Measurements from ENCODE around the gene NELFA. TPM values are rescaled to one million over a fixed set of nuclear protein-coding genes. Genes with fewer than 3 reads are reported as not detected.

Gene NELFA
- total and polyA plus RNA-seq, 4 donors: 17.8 to 33.6 (median 24.7) TPM

DNA sequence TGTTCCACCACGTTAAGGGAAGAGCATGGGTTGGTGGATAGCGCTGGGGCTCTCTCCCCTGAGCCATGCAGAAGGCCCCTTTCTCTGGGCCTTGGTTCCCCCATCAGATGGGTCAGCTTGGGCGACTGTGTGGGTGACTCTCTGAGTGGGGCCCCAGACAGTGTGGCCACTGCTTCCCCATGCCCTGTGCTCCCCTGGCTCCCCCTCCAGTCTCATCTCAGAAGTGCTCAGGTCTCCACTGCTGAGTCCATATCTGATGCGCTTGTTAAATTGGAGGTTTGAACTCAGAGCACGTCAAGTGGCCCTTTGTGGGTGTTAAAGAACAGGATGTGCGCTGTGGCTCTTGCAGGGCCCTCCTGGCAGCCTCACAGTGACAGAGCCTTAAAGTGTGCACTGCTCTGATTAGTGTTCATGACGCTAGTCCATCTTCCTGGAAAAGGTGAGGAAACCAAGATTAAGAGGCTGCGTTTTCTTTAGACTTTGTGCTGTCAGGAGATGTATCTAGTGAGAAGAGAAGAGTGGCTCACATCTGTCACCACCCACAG lies 59.8 kb downstream of the NELFA start:
- H3K36me3 ChIP-seq (ENCODE audit: control insufficient read depth in 4 of 4, insufficient read depth in 4 of 4, low read length in 4 of 4): peaks cover 5 to 28% (median 9%) of the 10 kb centered on the region in 4 donors
- peaks cover 0 to 7% (median 0%) of the 10 kb centered on the region in 5 donors for H3K4me1 ChIP-seq (ENCODE audit: control insufficient read depth in 5 of 5, insufficient read depth in 5 of 5, low read length in 5 of 5)
- no peak for DNase-seq
- no peak overlapping the region for H3K27ac ChIP-seq (ENCODE audit: low read depth in 1 of 2, low read length in 1 of 2)
- WGBS, 2 donors: 84 to 89% methylated on average over 8 of the region's 8 CpGs
- no peak for ATAC-seq (ENCODE audit: insufficient read depth, low FRiP score)
- H3K27me3 ChIP-seq (ENCODE audit: control insufficient read depth in 3 of 3, insufficient read depth in 3 of 3, low read length in 2 of 3): no peaks in the 10 kb centered on the region
- H3K4me3 ChIP-seq: no peak overlapping the region
- no peak for TF ChIP-seq CTCF (IDR thresholded peaks at IDR 0.05; ENCODE audit: control extremely low read depth, extremely low read depth)
- H3K9me3 ChIP-seq (ENCODE audit: control insufficient read depth in 4 of 4, insufficient read depth in 3 of 4, low read length in 3 of 4): no peaks in the 10 kb centered on the region
- no peak overlapping the region for H3K9ac ChIP-seq (ENCODE audit: insufficient read depth in 1 of 2, low read length in 2 of 2)

GRCh38 chr4:1948232-1948631 lies 60.5 kb downstream of the NELFA start:
- no peak for DNase-seq
- peaks cover 0 to 7% (median 0%) of the 10 kb centered on the region in 5 donors for H3K4me1 ChIP-seq (ENCODE audit: control insufficient read depth in 5 of 5, insufficient read depth in 5 of 5, low read length in 5 of 5)
- H3K4me3 ChIP-seq: no peak overlapping the region
- TF ChIP-seq CTCF (IDR thresholded peaks at IDR 0.05; ENCODE audit: control extremely low read depth, extremely low read depth): no peak
- no peak overlapping the region for H3K9ac ChIP-seq (ENCODE audit: insufficient read depth in 1 of 2, low read length in 2 of 2)
- no peaks in the 10 kb centered on the region for H3K9me3 ChIP-seq (ENCODE audit: control insufficient read depth in 4 of 4, insufficient read depth in 3 of 4, low read length in 3 of 4)
- no peak for ATAC-seq (ENCODE audit: insufficient read depth, low FRiP score)
- no peaks in the 10 kb centered on the region for H3K27me3 ChIP-seq (ENCODE audit: control insufficient read depth in 3 of 3, insufficient read depth in 3 of 3, low read length in 2 of 3)
- H3K36me3 ChIP-seq (ENCODE audit: control insufficient read depth in 4 of 4, insufficient read depth in 4 of 4, low read length in 4 of 4): peaks cover 5 to 24% (median 9%) of the 10 kb centered on the region in 4 donors
- 95 to 98% methylated on average over 16 of the region's 16 CpGs for WGBS, 2 donors
- no peak overlapping the region for H3K27ac ChIP-seq (ENCODE audit: low read depth in 1 of 2, low read length in 1 of 2)

DNA sequence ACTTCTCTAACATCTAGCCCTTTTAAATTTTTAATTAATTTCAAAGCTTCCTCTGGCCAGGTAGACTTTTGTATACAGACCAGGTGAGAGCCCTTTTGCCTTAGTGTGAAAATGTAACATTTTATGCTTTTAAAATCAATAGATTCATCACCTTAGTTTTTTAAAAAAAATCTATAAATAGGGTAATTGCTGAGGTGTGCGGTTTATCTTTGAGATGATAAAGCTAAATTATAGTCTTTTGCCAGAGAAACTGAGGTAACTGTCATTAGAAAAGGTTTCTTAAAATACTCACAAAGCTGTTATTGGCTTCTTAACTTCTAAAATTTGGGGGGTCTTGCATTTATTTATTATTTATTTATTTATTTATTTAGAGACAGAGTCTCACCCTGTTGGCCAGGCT lies 62.9 kb downstream of the NELFA start:
- Histone ChIP-seq H3K9me3 (ENCODE audit: control insufficient read depth in 4 of 4, insufficient read depth in 3 of 4, low read length in 3 of 4) (no peaks in the 10 kb centered on the region), H3K36me3 (ENCODE audit: control insufficient read depth in 4 of 4, insufficient read depth in 4 of 4, low read length in 4 of 4) (peaks cover 0 to 14% (median 8%) of the 10 kb centered on the region in 4 donors), H3K27ac (ENCODE audit: low read depth in 1 of 2, low read length in 1 of 2) (no peak overlapping the region), H3K27me3 (ENCODE audit: control insufficient read depth in 3 of 3, insufficient read depth in 3 of 3, low read length in 2 of 3) (no peaks in the 10 kb centered on the region), H3K4me3 (no peak overlapping the region), H3K4me1 (ENCODE audit: control insufficient read depth in 5 of 5, insufficient read depth in 5 of 5, low read length in 5 of 5) (peaks cover 0 to 7% (median 0%) of the 10 kb centered on the region in 5 donors), H3K9ac (ENCODE audit: insufficient read depth in 1 of 2, low read length in 2 of 2) (no peak overlapping the region)
- 99 to 100% methylated on average over 1 of the region's 1 CpG for WGBS, 2 donors
- ATAC-seq (ENCODE audit: insufficient read depth, low FRiP score) (no peak), DNase-seq (no peak)
- TF ChIP-seq CTCF (IDR thresholded peaks at IDR 0.05; ENCODE audit: control extremely low read depth, extremely low read depth): no peak
